ENCODE results near the gene NLGN1. TPM values are rescaled to one million over a fixed set of nuclear protein-coding genes. Genes with fewer than 3 reads are reported as not detected.

NLGN1 gene
- total and polyA plus RNA-seq, 12 donors, result 0.13 to 3.7 (median 0.84) TPM

GRCh38 chr3:173796405-173796804, 398.9 kb downstream of the NLGN1 start:
- H3K4me3 ChIP-seq, result no peak overlapping the region
- no peak for DNase-seq
- H3K9me3 ChIP-seq (replicated peaks in 1 of 3), result no peaks in the 10 kb centered on the region
- H3K27ac ChIP-seq, result no peak overlapping the region
- no peaks in the 10 kb centered on the region for H3K4me1 ChIP-seq (replicated peaks in 1 of 2)
- WGBS, 4 donors, result 74 to 78% (median 75%) methylated on average over 1 of the region's 1 CpG
- no peaks in the 10 kb centered on the region for H3K27me3 ChIP-seq
- H3K36me3 ChIP-seq (replicated peaks in 1 of 2), result no peaks in the 10 kb centered on the region
- TF ChIP-seq POLR2A (IDR thresholded peaks at IDR 0.05), result no peak
- no peak for TF ChIP-seq CTCF (IDR thresholded peaks at IDR 0.05)
- intact Hi-C loops (cut with DNase I), result no loop called here

- DNase-seq, result no peak
- Histone ChIP-seq H3K27me3 (no peaks in the 10 kb centered on the region), H3K27ac (no peak overlapping the region), H3K4me1 (replicated peaks in 1 of 2) (no peaks in the 10 kb centered on the region), H3K36me3 (replicated peaks in 1 of 2) (no peaks in the 10 kb centered on the region), H3K4me3 (no peak overlapping the region), H3K9me3 (replicated peaks in 1 of 3) (no peaks in the 10 kb centered on the region)
- intact Hi-C loops (cut with DNase I), result no loop called here
- WGBS, 4 donors, result 58 to 74% (median 63%) methylated on average over 3 of the region's 3 CpGs
- TF ChIP-seq CTCF (IDR thresholded peaks at IDR 0.05) (no peak), POLR2A (IDR thresholded peaks at IDR 0.05) (no peak)
These were observed 399.3 kb downstream of the NLGN1 start for GRCh38 chr3:173796890-173797289.

- Histone ChIP-seq H3K4me1 (replicated peaks in 1 of 2) (no peaks in the 10 kb centered on the region), H3K27me3 (no peaks in the 10 kb centered on the region), H3K4me3 (no peak overlapping the region), H3K27ac (no peak overlapping the region), H3K36me3 (replicated peaks in 1 of 2) (no peaks in the 10 kb centered on the region), H3K9me3 (replicated peaks in 1 of 3) (no peaks in the 10 kb centered on the region)
- intact Hi-C loops (cut with DNase I), result no loop called here
- WGBS, 4 donors, result 72 to 77% (median 75%) methylated on average over 4 of the region's 4 CpGs
- DNase-seq, result no peak
- TF ChIP-seq CTCF (IDR thresholded peaks at IDR 0.05) (no peak), POLR2A (IDR thresholded peaks at IDR 0.05) (no peak)
These were observed 401.7 kb downstream of the NLGN1 start for GRCh38 chr3:173799060-173799816.

GRCh38 chr3:173800154-173800553, 402.6 kb downstream of the NLGN1 start:
- no peak overlapping the region for H3K4me3 ChIP-seq
- 70 to 80% (median 75%) methylated on average over 2 of the region's 2 CpGs for WGBS, 4 donors
- H3K4me1 ChIP-seq (replicated peaks in 1 of 2), result no peaks in the 10 kb centered on the region
- no peaks in the 10 kb centered on the region for H3K9me3 ChIP-seq (replicated peaks in 1 of 3)
- no peaks in the 10 kb centered on the region for H3K36me3 ChIP-seq (replicated peaks in 1 of 2)
- DNase-seq, result no peak
- TF ChIP-seq POLR2A (IDR thresholded peaks at IDR 0.05) (no peak), CTCF (IDR thresholded peaks at IDR 0.05) (no peak)
- no peak overlapping the region for H3K27ac ChIP-seq
- intact Hi-C loops (cut with DNase I), result no loop called here
- no peaks in the 10 kb centered on the region for H3K27me3 ChIP-seq
